Hepatocyte (in vitro differentiated cells): ENCODE data around the gene ZNF224.

ENCODE experiments used
- CTCF ChIP-seq: fragments of 200-600 bp; sonication (generic); IDR thresholded peaks from 2 replicates; pipeline ENCODE4 v1.5.1; 2016; ENCODE audit warnings: antibody characterized with exemption, mild to moderate bottlenecking; ENCODE audit not compliant: poor library complexity
- EZH2 ChIP-seq: fragments of 200-600 bp; sonication (generic); IDR thresholded peaks from 2 replicates; pipeline ENCODE4 v1.6.1; 2016; ENCODE audit warnings: antibody characterized with exemption, mild to moderate bottlenecking, borderline replicate concordance
- EZH2phosphoT487 ChIP-seq: fragments of 200-600 bp; sonication (generic); IDR thresholded peaks from one replicate; pipeline ENCODE4 v1.6.1; 2018; ENCODE audit warnings: antibody characterized with exemption, mild to moderate bottlenecking, low read depth, moderate library complexity; ENCODE audit not compliant: unreplicated experiment, severe bottlenecking

GRCh38 chr19:44061038-44061437, 33.1 kb upstream of the ZNF224 start:
- TF ChIP-seq CTCF, result no peak
- no peak for TF ChIP-seq EZH2
- no peak for TF ChIP-seq EZH2phosphoT487
